ENCODE measurements around the gene RAD51B.

DNA sequence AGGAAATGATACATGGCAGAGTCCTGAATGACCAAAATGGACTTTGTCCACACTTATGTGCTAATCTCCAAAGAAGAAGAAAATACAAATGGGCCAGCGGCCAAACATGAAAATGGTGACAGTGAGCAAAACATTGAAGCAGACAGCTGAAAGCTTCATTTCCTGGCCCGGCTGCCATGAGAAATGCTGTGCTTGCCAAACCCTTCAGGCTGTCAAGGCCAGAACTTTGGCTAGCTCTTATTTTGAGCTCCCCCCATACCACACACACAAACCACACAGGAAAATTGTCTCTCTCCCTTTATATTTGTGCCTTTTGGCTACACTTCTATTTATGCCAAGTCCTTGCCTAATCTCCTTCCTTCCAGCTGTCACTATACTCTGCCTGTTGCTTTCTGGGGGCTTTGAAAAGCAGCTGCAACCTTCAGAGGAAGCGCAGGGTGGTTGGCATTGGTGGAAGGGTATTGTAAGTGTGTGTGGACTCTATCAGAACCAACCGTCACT, 323.8 kb downstream of the RAD51B start:
- TF ChIP-seq, protein P1, sequence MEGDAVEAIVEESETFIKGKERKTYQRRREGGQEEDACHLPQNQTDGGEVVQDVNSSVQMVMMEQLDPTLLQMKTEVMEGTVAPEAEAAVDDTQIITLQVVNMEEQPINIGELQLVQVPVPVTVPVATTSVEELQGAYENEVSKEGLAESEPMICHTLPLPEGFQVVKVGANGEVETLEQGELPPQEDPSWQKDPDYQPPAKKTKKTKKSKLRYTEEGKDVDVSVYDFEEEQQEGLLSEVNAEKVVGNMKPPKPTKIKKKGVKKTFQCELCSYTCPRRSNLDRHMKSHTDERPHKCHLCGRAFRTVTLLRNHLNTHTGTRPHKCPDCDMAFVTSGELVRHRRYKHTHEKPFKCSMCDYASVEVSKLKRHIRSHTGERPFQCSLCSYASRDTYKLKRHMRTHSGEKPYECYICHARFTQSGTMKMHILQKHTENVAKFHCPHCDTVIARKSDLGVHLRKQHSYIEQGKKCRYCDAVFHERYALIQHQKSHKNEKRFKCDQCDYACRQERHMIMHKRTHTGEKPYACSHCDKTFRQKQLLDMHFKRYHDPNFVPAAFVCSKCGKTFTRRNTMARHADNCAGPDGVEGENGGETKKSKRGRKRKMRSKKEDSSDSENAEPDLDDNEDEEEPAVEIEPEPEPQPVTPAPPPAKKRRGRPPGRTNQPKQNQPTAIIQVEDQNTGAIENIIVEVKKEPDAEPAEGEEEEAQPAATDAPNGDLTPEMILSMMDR (IDR thresholded peaks at IDR 0.05), result no peak
- TF ChIP-seq POLR2A (IDR thresholded peaks at IDR 0.05), result no peak

All from ovary (tissue), 3 donors.